Mesothelial cell of epicardium (in vitro differentiated cells): ENCODE measurements around the gene KRTAP4-8. TPM values are rescaled to one million over a fixed set of nuclear protein-coding genes. Genes with fewer than 3 reads are reported as not detected.
"Not testable (repeated sequence)": the region's sequence is repeated elsewhere in the genome, so short reads cannot be mapped to it uniquely, and the experiment has no call there.

ENCODE experiments used
- DNase-seq, 2 experiments: peaks; one replicate each; pipeline ENCODE4 v3.0.0; 2021; ENCODE audit warnings: low spot score in 2 of 2; ENCODE audit not compliant: unreplicated experiment in 2 of 2
- H3K27ac Mint-ChIP-seq: 2 replicates; pipeline ENCODE4 v1.8.0; 2021; ENCODE audit warnings: mixed read lengths
- H3K27me3 Mint-ChIP-seq: 2 replicates; pipeline ENCODE4 v1.8.0; 2021; ENCODE audit warnings: low read depth, mixed read lengths
- H3K36me3 Mint-ChIP-seq: 2 replicates; pipeline ENCODE4 v1.8.0; 2021; ENCODE audit warnings: mixed read lengths
- H3K4me1 Mint-ChIP-seq: 2 replicates; pipeline ENCODE4 v1.8.0; 2021; ENCODE audit warnings: mixed read lengths
- H3K4me3 Mint-ChIP-seq: 2 replicates; pipeline ENCODE4 v1.8.0; 2021; ENCODE audit warnings: mild to moderate bottlenecking, moderate library complexity, mixed read lengths
- H3K9me3 Mint-ChIP-seq: 2 replicates; pipeline ENCODE4 v1.8.0; 2021; ENCODE audit warnings: mixed read lengths
- CTCF ChIP-seq: fragments of 200-600 bp; sonication (generic); IDR thresholded peaks from one replicate; pipeline ENCODE4 v1.5.0; 2021; ENCODE audit warnings: antibody characterized with exemption; ENCODE audit not compliant: unreplicated experiment
- total RNA-seq: library from RNA; stranded (reverse); gene quantifications from 3 replicates; pipeline ENCODE4 v1.2.1, GENCODE V29; 2021

The KRTAP4-8 gene
- not detected in 3 replicates for total RNA-seq

GRCh38 chr17:41098042-41098441, at the start of gene KRTAP4-8:
TSS of gene KRTAP4-8 (minus strand) at chr17:41098142. CDS start at chr17:41098084, 58 bp downstream.
- Mint-ChIP-seq H3K9me3 (peaks cover 2% of the 10 kb centered on the region), H3K36me3 (peaks cover 1% of the 10 kb centered on the region), H3K27ac (no peak within 1 kb of the TSS), H3K4me3 (no peak within 1 kb of the TSS), H3K4me1 (peaks cover 41% of the 10 kb centered on the region), H3K27me3 (peaks cover 6% of the 10 kb centered on the region)
- DNase-seq, result no peak
- no peak for TF ChIP-seq CTCF

GRCh38 chr17:41145261-41145660, 47.3 kb upstream of the KRTAP4-8 start:
- peaks cover 26% of the 10 kb centered on the region for H3K4me1 Mint-ChIP-seq
- TF ChIP-seq CTCF, result no peak
- H3K4me3 Mint-ChIP-seq, result no peak overlapping the region
- H3K36me3 Mint-ChIP-seq, result peaks cover 16% of the 10 kb centered on the region
- no peaks in the 10 kb centered on the region for H3K27me3 Mint-ChIP-seq
- peaks cover 29% of the 10 kb centered on the region for H3K9me3 Mint-ChIP-seq
- H3K27ac Mint-ChIP-seq, result peak overlapping the region; percentile 32
- DNase-seq, result no peak

- no peak for DNase-seq
- H3K27ac Mint-ChIP-seq, result peak overlapping the region; percentile 32
- H3K4me1 Mint-ChIP-seq, result peaks cover 26% of the 10 kb centered on the region
These were observed 46.9 kb upstream of the KRTAP4-8 start for GRCh38 chr17:41144846-41145245.

GRCh38 chr17:41141361-41141760, 43.4 kb upstream of the KRTAP4-8 start:
- Mint-ChIP-seq H3K27ac (no peak overlapping the region), H3K9me3 (peaks cover 58% of the 10 kb centered on the region), H3K36me3 (peaks cover 29% of the 10 kb centered on the region), H3K4me1 (peaks cover 10% of the 10 kb centered on the region), H3K4me3 (no peak overlapping the region), H3K27me3 (no peaks in the 10 kb centered on the region)
- TF ChIP-seq CTCF, result no peak
- no peak for DNase-seq

More at GRCh38 chr17:41144846-41145245, 46.9 kb upstream of the KRTAP4-8 start:
- TF ChIP-seq CTCF, result no peak
- Mint-ChIP-seq H3K27me3 (no peaks in the 10 kb centered on the region), H3K36me3 (peaks cover 16% of the 10 kb centered on the region), H3K4me3 (no peak overlapping the region), H3K9me3 (peaks cover 29% of the 10 kb centered on the region)

GRCh38 chr17:41140360-41141131, 42.6 kb upstream of the KRTAP4-8 start, which contains the start of gene KRTAP4-6:
TSS of gene KRTAP4-6 (minus strand) at chr17:41140544. CDS start at chr17:41140487, 57 bp downstream.
- H3K27ac Mint-ChIP-seq, result no peak within 1 kb of the TSS
- DNase-seq, result no peak
- peaks cover 4% of the 10 kb centered on the region for H3K4me1 Mint-ChIP-seq
- no peak within 1 kb of the TSS for H3K4me3 Mint-ChIP-seq
- no peak for TF ChIP-seq CTCF
- H3K9me3 Mint-ChIP-seq, result peaks cover 64% of the 10 kb centered on the region
- no peaks in the 10 kb centered on the region for H3K27me3 Mint-ChIP-seq
- peaks cover 29% of the 10 kb centered on the region for H3K36me3 Mint-ChIP-seq

GRCh38 chr17:41139865-41140264, 41.9 kb upstream of the KRTAP4-8 start:
- DNase-seq, H3K4me1 Mint-ChIP-seq, H3K27me3 Mint-ChIP-seq, H3K27ac Mint-ChIP-seq, H3K4me3 Mint-ChIP-seq: not testable (repeated sequence)
- Mint-ChIP-seq H3K9me3 (peaks cover 64% of the 10 kb centered on the region), H3K36me3 (peaks cover 27% of the 10 kb centered on the region)
